Uterus (tissue), 4 donors: Measurements from ENCODE around the gene CCDC196. TPM values are rescaled to one million over a fixed set of nuclear protein-coding genes. Genes with fewer than 3 reads are reported as not detected.

Experiments used
- DNase-seq, 2 donors: peaks; one replicate each; pipeline ENCODE4 v3.0.0-alpha.2; 2019 to 2020
- H3K27ac ChIP-seq, 2 donors: fragments of 200-600 bp; sonication (generic); 1 replicate in 1 of 2; 2 replicates in 1 of 2; pipeline ENCODE4 v1.5.1; 2016 to 2018
- H3K27me3 ChIP-seq, 2 donors: fragments of 200-600 bp; sonication (generic); one replicate each; pipeline ENCODE4 v1.5.1; 2018 to 2019; ENCODE audit warnings: control low read depth in 1 of 2
- H3K36me3 ChIP-seq, 2 donors: fragments of 200-600 bp; sonication (generic); one replicate each; pipeline ENCODE4 v1.5.1; 2019; ENCODE audit warnings: control low read depth in 1 of 2
- H3K4me1 ChIP-seq, 2 donors: fragments of 200-600 bp; sonication (generic); one replicate each; pipeline ENCODE4 v1.5.1; 2018 to 2019; ENCODE audit warnings: control low read depth in 1 of 2
- H3K4me3 ChIP-seq, 2 donors: fragments of 200-600 bp; sonication (generic); 1 replicate in 1 of 2; 2 replicates in 1 of 2; pipeline ENCODE4 v1.5.1; 2018 to 2019; ENCODE audit warnings: mild to moderate bottlenecking in 1 of 2
- H3K9me3 ChIP-seq, 2 donors: fragments of 200-600 bp; sonication (generic); one replicate each; pipeline ENCODE4 v1.5.1; 2019; ENCODE audit warnings: control low read depth in 1 of 2
- CTCF ChIP-seq, 4 experiments: fragments of 200-600 bp in 2 of 4; fragments of 450-650 bp in 2 of 4; sonication (generic) in 2 of 4; IDR thresholded peaks; one replicate each; pipeline ENCODE4 v1.5.1; 2016 to 2019; ENCODE audit warnings: antibody characterized with exemption in 4 of 4, mild to moderate bottlenecking in 2 of 4, moderate library complexity in 1 of 4
- POLR2A ChIP-seq, 2 donors: fragments of 450-650 bp; IDR thresholded peaks; one replicate each; pipeline ENCODE4 v1.6.1; 2016; ENCODE audit warnings: antibody characterized with exemption in 2 of 2, mild to moderate bottlenecking in 1 of 2, moderate library complexity in 1 of 2
- intact Hi-C: fragments of 100-400 bp; cut with DNase I; formaldehyde crosslinking; loops from one replicate; pipeline ENCODE4 v1.15.1; 2023; ENCODE audit warnings: low total_unique reads
- total RNA-seq, 4 donors: library from RNA; depleted of rRNA in 3 of 4; stranded (reverse); fragments of >200 nt in 3 of 4; gene quantifications; one replicate each; pipeline versions ENCODE4 v1.1.0 to v1.2.4, GENCODE V29; 2014 to 2023
- donor health status: DM: yes; HTN: yes; CAD: no.

The CCDC196 gene
- total RNA-seq, 4 donors from 2014 or later = not detected

GRCh38 chr14:66493750-66494149 lies 7.6 kb downstream of the CCDC196 start:
- no peaks in the 10 kb centered on the region for H3K36me3 ChIP-seq
- no peaks in the 10 kb centered on the region for H3K27me3 ChIP-seq
- DNase-seq = no peak
- intact Hi-C loops = no loop called here
- TF ChIP-seq POLR2A (IDR thresholded peaks at IDR 0.05) = no peak
- no peak overlapping the region for H3K27ac ChIP-seq
- H3K9me3 ChIP-seq = no peaks in the 10 kb centered on the region
- no peaks in the 10 kb centered on the region for H3K4me1 ChIP-seq
- H3K4me3 ChIP-seq = no peak overlapping the region

GRCh38 chr14:66495218-66496098 lies 9.3 kb downstream of the CCDC196 start:
- H3K27me3 ChIP-seq = no peaks in the 10 kb centered on the region
- H3K4me1 ChIP-seq = no peaks in the 10 kb centered on the region
- TF ChIP-seq CTCF (IDR thresholded peaks at IDR 0.05) (peak; percentile 59 to 73 (median 68)), POLR2A (IDR thresholded peaks at IDR 0.05) (no peak)
- no peak overlapping the region for H3K27ac ChIP-seq
- H3K36me3 ChIP-seq = no peaks in the 10 kb centered on the region
- no peaks in the 10 kb centered on the region for H3K9me3 ChIP-seq
- H3K4me3 ChIP-seq = no peak overlapping the region
- peak; percentile 17 to 46 for DNase-seq
- intact Hi-C loops = no loop called here

GRCh38 chr14:66496188-66496807 lies 10.1 kb downstream of the CCDC196 start:
- H3K27me3 ChIP-seq = no peaks in the 10 kb centered on the region
- intact Hi-C loops = no loop called here
- H3K36me3 ChIP-seq = no peaks in the 10 kb centered on the region
- no peak for DNase-seq
- H3K9me3 ChIP-seq = no peaks in the 10 kb centered on the region
- TF ChIP-seq CTCF (IDR thresholded peaks at IDR 0.05) (no peak), POLR2A (IDR thresholded peaks at IDR 0.05) (no peak)
- H3K4me1 ChIP-seq = no peaks in the 10 kb centered on the region
- no peak overlapping the region for H3K4me3 ChIP-seq
- no peak overlapping the region for H3K27ac ChIP-seq

- TF ChIP-seq CTCF (IDR thresholded peaks at IDR 0.05) = no peak
- TF ChIP-seq POLR2A (IDR thresholded peaks at IDR 0.05) = no peak
- no peak overlapping the region for H3K4me3 ChIP-seq
- H3K4me1 ChIP-seq = no peaks in the 10 kb centered on the region
- no peak overlapping the region for H3K27ac ChIP-seq
- H3K36me3 ChIP-seq = no peaks in the 10 kb centered on the region
- H3K9me3 ChIP-seq = no peaks in the 10 kb centered on the region
- intact Hi-C loops = no loop called here
- no peak for DNase-seq
- H3K27me3 ChIP-seq = no peaks in the 10 kb centered on the region
Observed at GRCh38 chr14:66496911-66497310, 10.7 kb downstream of the CCDC196 start.

GRCh38 chr14:66498311-66498710 lies 12.1 kb downstream of the CCDC196 start:
- no peaks in the 10 kb centered on the region for H3K36me3 ChIP-seq
- no peaks in the 10 kb centered on the region for H3K9me3 ChIP-seq
- TF ChIP-seq CTCF (IDR thresholded peaks at IDR 0.05) (no peak), POLR2A (IDR thresholded peaks at IDR 0.05) (no peak)
- no peaks in the 10 kb centered on the region for H3K27me3 ChIP-seq
- intact Hi-C loops = no loop called here
- DNase-seq = no peak
- H3K27ac ChIP-seq = no peak overlapping the region
- no peak overlapping the region for H3K4me3 ChIP-seq
- no peaks in the 10 kb centered on the region for H3K4me1 ChIP-seq
